Upper lobe of right lung (tissue), 1 donor: ENCODE data around the gene NCK2. TPM values are rescaled to one million over a fixed set of nuclear protein-coding genes. Genes with fewer than 3 reads are reported as not detected.
"Not testable (repeated sequence)": the region's sequence is repeated elsewhere in the genome, so short reads cannot be mapped to it uniquely, and the experiment has no call there.

Source experiments
- ATAC-seq: fragments of 200-7000 bp; cut with Tn5 transposase; one replicate; pipeline ENCODE4 v1.9.1; 2020; ENCODE audit warnings: mild to moderate bottlenecking, moderate library complexity
- DNase-seq: peaks from one replicate; pipeline ENCODE4 v3.0.0-alpha.2; 2020
- H3K27ac ChIP-seq: fragments of 200-600 bp; one replicate; pipeline ENCODE4 v1.8.0; 2022
- H3K27me3 ChIP-seq: fragments of 200-600 bp; one replicate; pipeline ENCODE4 v1.8.0; 2022; ENCODE audit warnings: mild to moderate bottlenecking
- H3K36me3 ChIP-seq: fragments of 200-600 bp; one replicate; pipeline ENCODE4 v1.8.0; 2022
- H3K4me1 ChIP-seq: fragments of 200-600 bp; one replicate; pipeline ENCODE4 v1.8.0; 2022
- H3K4me3 ChIP-seq: fragments of 200-600 bp; one replicate; pipeline ENCODE4 v1.8.0; 2022; ENCODE audit warnings: mild to moderate bottlenecking
- H3K9me3 ChIP-seq: fragments of 200-600 bp; one replicate; pipeline ENCODE4 v1.8.0; 2022
- CTCF ChIP-seq: fragments of 200-600 bp; IDR thresholded peaks from one replicate; pipeline ENCODE4 v1.8.0; 2022; ENCODE audit warnings: antibody characterized with exemption
- intact Hi-C: fragments of 100-400 bp; cut with DNase I; formaldehyde crosslinking; loops from one replicate; pipeline ENCODE4 v1.11.0; 2022
- total RNA-seq: library from RNA; stranded (reverse); fragmentation: NEBNext Ultra II Directional; extraction: Animal tissue kit (Norgen Biotek cat#: 25700); gene quantifications from one replicate; pipeline ENCODE4 v1.2.1, GENCODE V29; 2021
- donor health status: DM: no; HTN: yes; CAD: no; lungs with severe emphysema.

The NCK2 gene
- total RNA-seq, 1 donor from 2014 or later = 49.7 TPM

- H3K27ac ChIP-seq = no peak overlapping the region
- H3K4me3 ChIP-seq = no peak overlapping the region
- intact Hi-C loops = no loop called here
- H3K9me3 ChIP-seq = no peaks in the 10 kb centered on the region
- DNase-seq = no peak
- H3K27me3 ChIP-seq = no peaks in the 10 kb centered on the region
- H3K36me3 ChIP-seq = peaks cover 21% of the 10 kb centered on the region
- TF ChIP-seq CTCF = no peak
- no peak for ATAC-seq
- H3K4me1 ChIP-seq = no peaks in the 10 kb centered on the region
Observed at GRCh38 chr2:105896765-105897163, 152.1 kb downstream of the NCK2 start.

GRCh38 chr2:105897694-105898093, 153.0 kb downstream of the NCK2 start:
- H3K27ac ChIP-seq, DNase-seq, H3K27me3 ChIP-seq, intact Hi-C loops, H3K4me1 ChIP-seq, H3K4me3 ChIP-seq, H3K9me3 ChIP-seq, ATAC-seq: not testable (repeated sequence)
- H3K36me3 ChIP-seq = peaks cover 21% of the 10 kb centered on the region

GRCh38 chr2:105903051-105903674, 158.5 kb downstream of the NCK2 start:
- Histone ChIP-seq H3K36me3 (no peaks in the 10 kb centered on the region), H3K4me1 (peaks cover 5% of the 10 kb centered on the region), H3K9me3 (no peaks in the 10 kb centered on the region), H3K27me3 (no peaks in the 10 kb centered on the region), H3K4me3 (no peak overlapping the region), H3K27ac (no peak overlapping the region)
- intact Hi-C loops = no loop called here
- ATAC-seq = no peak
- TF ChIP-seq CTCF = no peak
- no peak for DNase-seq

- Histone ChIP-seq H3K27me3 (no peaks in the 10 kb centered on the region), H3K4me3 (no peak overlapping the region), H3K36me3 (no peaks in the 10 kb centered on the region), H3K4me1 (peaks cover 5% of the 10 kb centered on the region), H3K27ac (no peak overlapping the region), H3K9me3 (no peaks in the 10 kb centered on the region)
- no peak for TF ChIP-seq CTCF
- no peak for ATAC-seq
- intact Hi-C loops = no loop called here
- DNase-seq = no peak
Observed at GRCh38 chr2:105904938-105905337, 160.2 kb downstream of the NCK2 start.

GRCh38 chr2:105906481-105906880, 161.8 kb downstream of the NCK2 start:
- Histone ChIP-seq H3K4me1 (peaks cover 5% of the 10 kb centered on the region), H3K9me3 (no peaks in the 10 kb centered on the region), H3K27me3 (no peaks in the 10 kb centered on the region), H3K27ac (no peak overlapping the region), H3K36me3 (no peaks in the 10 kb centered on the region), H3K4me3 (no peak overlapping the region)
- no peak for TF ChIP-seq CTCF
- DNase-seq = no peak
- ATAC-seq = no peak
- intact Hi-C loops = no loop called here

GRCh38 chr2:105907184-105907583, 162.5 kb downstream of the NCK2 start:
- Histone ChIP-seq H3K27me3 (no peaks in the 10 kb centered on the region), H3K36me3 (no peaks in the 10 kb centered on the region), H3K27ac (no peak overlapping the region), H3K4me3 (no peak overlapping the region), H3K4me1 (peaks cover 5% of the 10 kb centered on the region), H3K9me3 (no peaks in the 10 kb centered on the region)
- intact Hi-C loops = no loop called here
- ATAC-seq = no peak
- no peak for DNase-seq
- TF ChIP-seq CTCF = no peak
